Spleen (tissue), 7 donors: Measurements from ENCODE around the gene ACAT2.

Source experiments
- CTCF ChIP-seq, 11 experiments: fragments of 200-600 bp in 7 of 11; fragments of 450-650 bp in 4 of 11; sonication (generic) in 4 of 11; IDR thresholded peaks in 8 of 11; conservative IDR thresholded peaks in 3 of 11; 1 replicate in 7 of 11; 2 replicates in 4 of 11; pipeline versions ENCODE4 v1.4.0 to v1.8.0; 2016 to 2021; ENCODE audit warnings: antibody characterized with exemption in 11 of 11, inconsistent platforms in 4 of 11, mild to moderate bottlenecking in 1 of 11
- POLR2A ChIP-seq, 3 donors: fragments of 450-650 bp; IDR thresholded peaks; one replicate each; pipeline ENCODE4 v1.5.1; 2017; ENCODE audit warnings: antibody characterized with exemption in 3 of 3, mild to moderate bottlenecking in 1 of 3
- POLR2AphosphoS5 ChIP-seq, 3 donors: sonication (generic); formaldehyde crosslinking; IDR thresholded peaks; one replicate each; pipeline ENCODE4 v1.5.1; 2017; ENCODE audit warnings: antibody characterized with exemption in 3 of 3
- donor health status: DM: no; HTN: no; CAD: no; lungs with moderate emphysema.
- donor health status: DM: no; HTN: no; CAD: no.
- donor health status: DM: no; HTN: no; CAD: no.

DNA sequence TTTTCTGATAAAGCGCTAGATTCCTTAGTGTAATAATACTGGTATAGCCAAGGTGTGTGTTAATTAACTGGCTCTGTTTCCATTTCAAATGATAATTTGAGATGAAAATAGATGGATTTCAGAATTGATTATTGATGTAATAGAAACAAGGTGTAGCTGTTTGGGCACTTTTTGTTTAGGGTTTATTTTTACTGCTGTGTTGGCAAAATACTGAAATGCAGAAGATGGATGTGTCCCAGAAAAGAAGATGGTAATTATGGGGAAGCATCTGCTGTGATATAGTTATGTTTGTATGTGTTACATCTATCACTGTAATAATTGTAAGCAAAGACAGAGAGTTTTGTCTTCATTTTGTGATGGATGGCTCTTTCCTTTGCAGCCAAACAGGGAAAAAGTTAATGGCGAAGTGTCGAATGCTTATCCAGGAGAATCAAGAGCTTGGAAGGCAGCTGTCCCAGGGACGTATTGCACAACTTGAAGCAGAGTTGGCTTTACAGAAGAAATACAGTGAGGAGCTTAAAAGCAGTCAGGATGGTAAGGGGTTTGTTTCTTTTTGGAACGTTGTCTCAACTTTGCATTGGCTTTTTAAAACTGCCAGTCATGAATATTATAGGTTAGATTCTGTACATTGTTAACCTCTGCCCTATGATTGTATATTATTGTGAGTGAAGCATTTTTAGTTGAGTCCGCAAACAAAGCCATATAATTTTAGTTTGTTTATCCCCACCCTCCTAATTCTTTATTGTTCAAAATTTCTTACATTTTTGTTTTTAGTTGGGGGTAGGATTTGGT lies 8.6 kb upstream of the ACAT2 start:
- TF ChIP-seq CTCF (IDR thresholded peaks at IDR 0.05 in 8 of 11, conservative IDR thresholded peaks at IDR 0.05 in 3 of 11), result no peak
- no peak for TF ChIP-seq POLR2AphosphoS5 (IDR thresholded peaks at IDR 0.05)
- TF ChIP-seq POLR2A (IDR thresholded peaks at IDR 0.05), result no peak
